Astrocyte (in vitro differentiated cells and primary cell): ENCODE measurements around the gene ADAMTS17.
"Not testable (repeated sequence)": the region's sequence is repeated elsewhere in the genome, so short reads cannot be mapped to it uniquely, and the experiment has no call there.

Experiments used
- CTCF ChIP-seq: IDR thresholded peaks from 2 replicates; pipeline ENCODE4 v1.5.1; 2011; ENCODE audit warnings: low read depth, mild to moderate bottlenecking, inconsistent platforms, low read length, moderate library complexity; ENCODE audit not compliant: insufficient read depth
- EZH2 ChIP-seq: IDR thresholded peaks from 2 replicates; pipeline ENCODE4 v1.6.1; 2012; ENCODE audit warnings: mild to moderate bottlenecking, low read length, inconsistent platforms; ENCODE audit not compliant: insufficient read depth

DNA sequence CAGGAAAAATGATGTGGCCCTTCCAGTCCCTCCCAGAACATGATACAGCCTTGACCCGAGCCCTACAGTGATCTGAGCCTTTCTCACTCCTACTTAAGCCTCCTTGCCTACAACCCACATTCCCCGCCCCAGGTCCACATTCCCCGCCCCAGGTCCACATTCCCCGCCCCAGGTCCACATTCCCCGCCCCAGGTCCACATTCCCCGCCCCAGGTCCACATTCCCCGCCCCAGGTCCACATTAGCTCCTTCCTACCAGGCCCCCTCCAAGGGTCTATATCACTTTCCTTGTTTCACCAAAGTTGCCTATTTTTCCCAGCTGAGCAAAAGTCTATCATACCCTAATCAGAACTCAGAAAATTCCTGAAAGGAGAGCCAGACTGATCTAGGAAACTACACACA lies 2.3 kb downstream of the ADAMTS17 start:
- TF ChIP-seq CTCF, EZH2: not testable (repeated sequence)
